ENCODE results near the gene OR11G2.
"Not testable (repeated sequence)": the region's sequence is repeated elsewhere in the genome, so short reads cannot be mapped to it uniquely, and the experiment has no call there.

OR11G2 gene, protein sequence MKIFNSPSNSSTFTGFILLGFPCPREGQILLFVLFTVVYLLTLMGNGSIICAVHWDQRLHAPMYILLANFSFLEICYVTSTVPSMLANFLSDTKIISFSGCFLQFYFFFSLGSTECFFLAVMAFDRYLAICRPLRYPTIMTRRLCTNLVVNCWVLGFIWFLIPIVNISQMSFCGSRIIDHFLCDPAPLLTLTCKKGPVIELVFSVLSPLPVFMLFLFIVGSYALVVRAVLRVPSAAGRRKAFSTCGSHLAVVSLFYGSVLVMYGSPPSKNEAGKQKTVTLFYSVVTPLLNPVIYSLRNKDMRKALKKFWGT

DNA sequence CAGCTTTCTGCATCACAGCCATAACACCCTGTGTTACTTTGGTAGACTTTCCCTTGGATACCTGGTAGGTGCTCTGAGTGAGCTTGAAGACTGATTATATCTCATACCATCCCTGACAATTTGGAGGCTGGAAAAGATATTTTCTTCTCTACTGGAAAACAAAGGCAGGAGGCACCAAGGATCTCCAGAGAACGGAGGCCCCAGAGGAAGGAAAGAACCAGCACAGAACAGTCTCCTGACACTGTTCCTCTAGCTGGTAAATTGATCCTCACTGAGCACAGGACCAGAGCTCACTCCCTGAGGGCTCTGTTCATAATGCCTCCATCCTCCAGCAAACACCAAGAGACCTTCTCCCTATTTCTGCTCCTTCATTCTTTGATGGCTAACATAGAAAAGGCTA lies at the start of gene OR11G2:
TSS of gene OR11G2 (plus strand) at position 301 of the 400 bp plus-strand sequence. CDS start 6,542 bp downstream, outside the sequence.
- DNase-seq, result no peak

DNA sequence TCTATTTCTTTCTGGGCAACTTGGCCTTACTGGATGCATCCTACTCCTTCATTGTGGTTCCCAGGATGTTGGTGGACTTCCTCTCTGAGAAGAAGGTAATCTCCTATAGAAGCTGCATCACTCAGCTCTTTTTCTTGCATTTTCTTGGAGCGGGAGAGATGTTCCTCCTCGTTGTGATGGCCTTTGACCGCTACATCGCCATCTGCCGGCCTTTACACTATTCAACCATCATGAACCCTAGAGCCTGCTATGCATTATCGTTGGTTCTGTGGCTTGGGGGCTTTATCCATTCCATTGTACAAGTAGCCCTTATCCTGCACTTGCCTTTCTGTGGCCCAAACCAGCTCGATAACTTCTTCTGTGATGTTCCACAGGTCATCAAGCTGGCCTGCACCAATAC lies 46.8 kb upstream of the OR11G2 start:
- DNase-seq, result no peak

DNA sequence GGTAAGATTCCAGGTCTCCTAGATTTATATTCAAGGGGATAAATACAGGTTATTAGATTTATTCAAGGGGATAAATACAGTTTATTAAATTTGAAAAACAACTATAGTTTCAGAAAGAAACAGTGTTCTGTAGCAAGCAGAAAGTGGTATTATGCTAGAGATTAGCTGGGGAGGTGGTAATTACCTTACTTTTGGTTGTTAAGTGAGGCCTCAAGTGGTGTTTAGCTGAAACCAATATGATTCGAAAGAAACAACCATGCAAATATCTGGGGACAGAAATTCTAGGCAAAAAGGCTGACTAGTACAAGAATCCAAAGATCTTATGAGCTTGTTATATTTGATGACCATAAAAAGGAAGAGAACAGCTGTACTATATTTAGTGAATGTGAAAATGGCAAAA lies 45.9 kb upstream of the OR11G2 start:
- no peak for DNase-seq

DNA sequence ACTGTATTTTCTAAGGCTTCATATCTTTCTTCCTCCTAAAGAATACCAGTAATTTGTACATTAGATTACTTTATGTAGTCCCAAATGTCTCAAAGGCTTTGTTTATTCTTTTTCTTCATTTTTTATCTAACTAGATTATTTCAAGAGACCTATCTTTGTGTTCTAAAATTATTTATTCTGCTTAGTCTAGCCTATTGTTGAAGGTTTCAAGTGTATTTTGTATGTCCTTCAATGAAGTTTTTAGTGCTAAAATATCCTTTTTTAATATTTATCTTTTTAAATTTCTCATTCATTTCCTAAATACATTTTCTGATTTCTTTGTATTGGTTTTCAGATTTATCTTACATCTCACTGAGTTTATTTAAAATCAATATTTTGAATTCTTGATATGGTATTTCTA lies 26.2 kb upstream of the OR11G2 start:
- no peak for DNase-seq

DNA sequence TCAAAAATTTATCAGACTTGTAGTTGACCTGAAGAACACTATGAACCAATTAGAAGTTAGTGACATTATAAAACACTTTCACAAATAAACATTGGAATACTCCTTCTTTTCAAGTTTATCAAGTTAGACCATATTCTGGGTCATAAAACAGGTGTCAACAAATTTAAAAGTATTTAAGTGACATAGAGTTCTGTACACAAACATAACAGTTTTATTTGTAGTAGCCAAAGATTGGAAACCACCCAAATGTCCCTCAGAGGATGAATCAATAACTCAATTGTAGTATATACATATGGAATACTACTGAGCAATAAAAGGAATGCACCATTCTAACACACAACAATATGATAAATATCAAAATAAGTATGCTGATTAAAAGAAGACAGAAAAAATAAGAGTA lies 23.6 kb upstream of the OR11G2 start:
- DNase-seq, result no peak

DNA sequence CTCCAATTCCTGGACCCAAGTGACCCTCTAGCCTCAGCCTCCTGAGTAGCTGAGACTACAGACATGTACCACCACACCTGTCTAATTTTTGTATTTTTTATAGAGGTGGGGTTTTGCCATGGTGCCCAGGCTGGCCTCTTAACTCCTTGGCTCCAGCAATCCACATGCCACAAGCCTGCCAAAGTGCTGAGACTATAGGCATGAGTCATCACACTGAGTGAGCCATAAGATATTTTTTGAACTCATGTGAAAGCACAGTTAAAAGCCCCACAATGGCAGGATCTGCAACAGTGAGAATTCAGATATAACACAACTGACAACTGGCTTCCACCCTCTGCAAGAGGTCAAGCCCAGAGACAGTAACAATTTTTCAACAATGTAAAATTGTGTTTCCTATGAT lies 20.8 kb upstream of the OR11G2 start:
- DNase-seq, result not testable (repeated sequence)

DNA sequence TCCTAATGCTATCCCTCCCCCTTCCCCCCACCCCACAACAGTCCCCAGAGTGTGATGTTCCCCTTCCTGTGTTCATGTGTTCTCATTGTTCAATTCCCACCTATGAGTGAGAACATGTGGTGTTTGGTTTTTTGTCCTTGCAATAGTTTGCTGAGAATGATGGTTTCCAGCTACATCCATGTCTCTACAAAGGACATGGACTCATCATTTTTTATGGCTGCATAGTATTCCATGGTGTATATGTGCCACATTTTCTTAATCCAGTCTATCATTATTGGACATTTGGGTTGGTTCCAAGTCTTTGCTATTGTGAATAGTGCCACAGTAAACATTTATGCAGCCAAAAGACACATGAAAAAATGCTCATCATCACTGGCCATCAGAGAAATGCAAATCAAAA lies 16.5 kb upstream of the OR11G2 start:
- DNase-seq, result not testable (repeated sequence)

DNA sequence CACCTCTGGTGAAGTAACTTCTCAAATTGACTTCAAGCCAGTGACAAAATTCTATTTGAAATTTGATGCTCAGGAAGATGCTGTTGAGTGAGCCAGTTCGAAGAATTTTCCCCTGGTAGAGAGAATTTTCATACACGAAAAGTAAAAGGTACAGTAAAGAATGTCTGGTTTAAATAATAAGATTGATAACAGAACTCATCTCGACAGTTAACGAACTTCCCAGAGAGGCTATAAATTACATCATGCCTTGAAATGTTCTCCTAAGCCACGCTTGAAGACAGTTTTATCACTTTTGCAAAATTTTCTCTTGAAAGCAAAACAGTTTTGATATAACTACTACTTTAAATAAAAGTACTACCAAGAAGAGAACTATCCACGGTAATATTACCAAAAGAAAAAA lies 14.4 kb upstream of the OR11G2 start:
- DNase-seq, result no peak

DNA sequence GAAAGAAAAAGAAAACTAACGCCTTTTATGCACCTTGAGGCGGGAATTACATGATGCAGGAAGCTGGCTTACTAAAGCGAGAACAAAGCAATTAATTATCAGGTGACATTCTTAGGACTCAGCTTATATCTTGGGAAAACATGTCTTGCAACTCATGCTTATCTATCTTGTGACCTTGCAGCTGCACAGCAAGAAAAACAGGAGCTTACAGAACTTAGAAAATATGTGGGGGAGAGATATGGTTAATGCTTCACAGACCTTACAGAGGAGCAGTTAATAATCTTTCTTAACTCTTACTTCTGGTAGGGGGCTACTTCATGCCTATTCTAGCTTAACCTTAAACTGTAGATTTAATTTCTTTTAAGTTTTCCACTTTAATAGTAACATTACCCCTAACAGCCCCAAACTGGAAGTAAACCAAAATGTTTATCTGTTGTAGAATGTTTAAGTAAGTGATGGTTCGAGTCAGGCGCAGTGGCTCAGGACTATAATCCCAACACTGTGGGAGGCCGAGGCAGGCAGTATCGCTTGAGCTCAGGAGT lies 13.2 kb upstream of the OR11G2 start:
- no peak for DNase-seq

DNA sequence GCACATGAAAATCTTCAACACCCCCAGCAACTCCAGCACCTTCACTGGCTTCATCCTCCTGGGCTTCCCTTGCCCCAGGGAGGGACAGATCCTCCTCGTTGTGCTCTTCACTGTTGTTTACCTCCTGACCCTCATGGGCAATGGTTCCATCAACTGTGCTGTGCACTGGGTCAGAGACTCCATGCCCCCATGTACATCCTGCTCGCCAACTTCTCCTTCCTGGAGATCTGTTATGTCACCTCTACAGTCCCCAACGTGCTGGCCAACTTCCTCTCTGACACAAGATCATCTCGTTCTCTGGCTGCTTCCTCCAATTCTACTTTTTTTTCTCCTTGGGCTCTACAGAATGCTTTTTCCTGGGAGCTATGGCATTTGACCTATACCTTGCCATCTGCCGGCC lies 11.5 kb upstream of the OR11G2 start:
- DNase-seq, result no peak

DNA sequence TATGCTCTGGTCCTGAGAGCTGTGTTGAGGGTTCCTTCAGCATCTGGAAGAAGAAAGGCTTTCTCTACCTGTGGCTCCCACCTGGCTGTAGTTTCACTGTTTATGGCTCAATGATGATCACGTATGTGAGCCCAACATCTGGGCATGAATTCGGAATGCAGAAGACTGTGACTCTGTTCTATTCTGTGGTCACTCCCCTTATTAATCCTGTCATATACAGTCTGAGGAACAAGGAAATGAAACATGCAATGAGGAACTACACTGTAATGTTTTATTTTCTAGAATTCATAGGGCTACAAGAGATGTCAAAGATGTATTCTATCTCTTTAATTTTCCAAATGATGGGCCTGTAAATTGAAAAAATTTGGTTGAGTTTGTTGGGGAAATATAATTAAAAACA lies 10.8 kb upstream of the OR11G2 start:
- no peak for DNase-seq

DNA sequence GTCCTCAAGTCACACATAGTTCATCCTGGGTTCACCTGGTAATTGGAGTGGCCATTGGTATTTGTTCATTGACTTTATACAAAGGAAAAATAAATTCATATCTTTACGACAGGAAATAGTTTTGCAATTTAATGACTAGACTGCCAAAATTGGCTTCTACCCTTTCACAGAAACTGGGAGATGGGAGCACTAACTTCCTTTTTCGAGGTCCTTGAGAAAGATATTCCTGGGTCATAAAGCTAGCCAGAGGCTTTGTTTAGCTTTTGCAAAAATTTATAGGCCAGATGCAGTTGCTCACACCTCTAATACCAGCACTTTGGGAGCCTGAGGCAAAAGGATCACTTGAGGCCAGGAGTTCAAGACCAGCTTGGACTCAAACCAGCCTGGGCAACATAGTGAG lies 10.2 kb upstream of the OR11G2 start:
- no peak for DNase-seq

DNA sequence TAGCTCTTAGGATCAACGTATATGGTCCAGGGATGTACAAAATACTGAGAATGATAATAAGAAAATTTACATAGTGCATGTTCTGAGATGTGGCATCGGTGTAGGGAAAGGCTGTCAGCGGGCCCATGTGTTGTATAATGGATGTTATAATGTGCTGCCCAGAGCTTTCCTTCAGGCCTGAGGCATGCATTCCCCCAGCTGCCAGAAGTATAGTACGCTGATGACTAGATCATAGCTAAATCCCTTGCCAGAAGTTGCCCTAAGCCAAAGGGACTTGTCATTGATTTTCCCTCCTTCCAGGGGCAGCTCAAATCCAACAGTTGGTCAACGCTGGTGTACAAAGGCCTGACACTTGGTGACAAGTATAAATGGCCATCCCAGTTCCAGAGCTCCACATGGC lies 6.5 kb upstream of the OR11G2 start:
- no peak for DNase-seq

DNA sequence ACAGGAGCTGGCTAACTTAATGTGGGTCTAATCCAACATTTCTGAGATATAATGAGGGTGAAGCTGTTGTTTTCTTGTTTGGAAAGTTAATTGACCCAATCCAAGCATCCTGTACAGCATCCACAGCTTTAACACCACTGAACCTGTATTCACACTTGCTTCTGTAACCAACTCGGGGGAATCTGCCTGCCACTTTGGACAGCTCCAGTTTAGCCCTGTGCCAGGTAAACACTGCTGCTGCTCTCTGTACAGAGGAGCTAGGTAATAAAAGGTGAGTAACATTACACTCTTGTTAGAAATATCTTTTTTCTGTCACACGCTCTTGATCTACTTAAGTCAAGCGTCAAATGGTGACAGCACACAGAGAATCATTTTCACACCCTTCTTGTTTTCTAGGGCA lies 700 bp downstream of the OR11G2 start:
- DNase-seq, result no peak

DNA sequence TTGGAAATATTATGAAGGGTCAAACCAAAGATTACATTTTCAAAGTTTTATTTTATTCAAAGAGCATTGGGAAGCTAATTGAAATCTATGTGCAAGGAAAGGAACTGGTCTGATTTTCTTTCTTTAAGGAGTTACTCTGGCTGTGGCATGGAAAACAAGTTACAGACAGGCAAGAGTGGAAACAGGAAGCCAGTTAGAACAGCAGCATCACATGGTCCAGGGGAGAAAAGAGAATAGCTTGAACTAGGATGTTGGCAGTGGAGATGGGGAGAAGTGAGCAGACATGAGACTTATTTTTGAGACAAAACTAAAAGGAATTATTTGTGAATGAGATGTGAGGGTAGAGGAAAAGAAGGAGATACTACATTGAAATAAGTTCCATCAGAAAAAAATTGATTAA lies 3.4 kb downstream of the OR11G2 start:
- DNase-seq, result no peak

DNA sequence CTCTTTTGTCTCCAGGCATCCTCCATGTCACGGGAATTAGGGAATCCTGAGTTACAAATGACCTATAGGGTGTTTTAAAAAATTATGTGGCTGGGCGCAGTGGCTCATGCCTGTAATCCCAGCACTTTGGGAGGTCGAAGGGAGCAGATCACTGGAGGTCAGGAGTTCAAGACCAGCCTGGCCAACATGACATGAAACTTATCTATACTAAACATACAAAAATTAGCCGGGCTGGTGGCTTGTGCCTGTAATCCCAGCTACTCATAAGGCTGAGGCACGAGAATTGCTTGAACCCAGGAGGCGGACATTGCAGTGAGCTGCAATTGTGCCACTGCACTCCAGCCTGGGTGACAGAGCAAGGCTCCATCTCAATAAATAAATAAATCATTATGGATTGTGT lies 4.5 kb downstream of the OR11G2 start:
- not testable (repeated sequence) for DNase-seq

DNA sequence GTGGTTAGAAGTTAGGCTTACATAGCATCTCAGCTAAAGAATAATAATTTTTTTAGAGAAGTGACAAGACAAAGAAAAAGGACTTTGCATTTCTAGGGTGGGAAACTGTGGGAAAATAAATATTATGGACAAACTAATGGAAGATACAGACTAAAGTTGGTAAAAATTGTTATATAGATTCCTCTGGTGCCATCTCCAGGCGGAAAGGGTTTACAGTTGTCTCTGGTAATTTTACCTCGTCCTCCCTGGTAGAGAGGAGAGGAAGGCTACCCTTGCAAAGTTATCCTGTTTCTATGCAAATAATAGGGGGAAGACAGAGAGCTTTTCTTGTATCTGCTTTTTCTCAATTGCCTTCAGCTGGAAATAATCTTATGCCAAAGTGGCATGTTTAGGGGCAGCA lies 5.2 kb downstream of the OR11G2 start:
- no peak for DNase-seq

DNA sequence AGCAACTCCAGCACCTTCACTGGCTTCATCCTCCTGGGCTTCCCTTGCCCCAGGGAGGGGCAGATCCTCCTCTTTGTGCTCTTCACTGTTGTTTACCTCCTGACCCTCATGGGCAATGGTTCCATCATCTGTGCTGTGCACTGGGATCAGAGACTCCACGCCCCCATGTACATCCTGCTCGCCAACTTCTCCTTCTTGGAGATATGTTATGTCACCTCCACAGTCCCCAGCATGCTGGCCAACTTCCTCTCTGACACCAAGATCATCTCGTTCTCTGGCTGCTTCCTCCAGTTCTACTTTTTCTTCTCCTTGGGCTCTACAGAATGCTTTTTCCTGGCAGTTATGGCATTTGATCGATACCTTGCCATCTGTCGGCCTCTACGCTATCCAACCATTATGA lies 6.8 kb downstream of the OR11G2 start:
- no peak for DNase-seq

DNA sequence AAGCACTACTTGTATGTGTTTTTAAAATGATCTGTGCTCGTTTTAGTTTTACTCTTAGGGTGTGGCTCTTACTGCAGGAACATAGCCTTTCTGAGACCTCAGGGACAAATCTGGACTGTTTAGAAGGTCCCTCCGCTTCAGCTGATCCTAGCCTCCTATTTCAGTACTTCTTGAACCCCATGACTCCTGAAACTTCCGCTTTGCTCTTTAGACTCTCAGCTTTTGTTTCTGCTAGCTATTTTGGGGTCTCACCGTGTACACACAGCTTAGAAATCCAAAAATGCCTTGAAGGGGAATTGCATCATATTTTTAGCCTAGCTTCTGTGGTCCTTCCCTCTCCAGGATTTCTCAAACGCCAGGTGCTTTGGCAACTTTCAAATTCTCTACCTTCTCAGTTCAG lies 8.3 kb downstream of the OR11G2 start:
- no peak for DNase-seq

DNA sequence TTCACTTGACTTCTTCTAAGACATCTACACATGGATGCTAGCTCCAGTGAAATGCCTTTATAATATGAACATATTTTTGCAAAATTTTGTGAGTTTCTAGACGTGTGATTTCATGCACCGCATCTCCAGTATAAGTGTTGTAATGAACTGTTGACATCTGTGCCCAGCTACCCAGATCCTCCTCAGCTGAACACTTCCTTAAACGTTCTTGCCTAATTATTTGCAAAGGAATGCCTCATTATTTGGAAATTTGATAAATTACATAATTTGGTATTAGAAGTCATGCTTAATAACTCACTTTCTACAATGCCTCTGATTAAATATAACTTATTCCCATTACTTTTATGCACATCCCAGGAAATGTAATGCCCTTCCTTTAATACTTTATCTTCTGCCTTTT lies 14.0 kb downstream of the OR11G2 start:
- DNase-seq, result no peak

DNA sequence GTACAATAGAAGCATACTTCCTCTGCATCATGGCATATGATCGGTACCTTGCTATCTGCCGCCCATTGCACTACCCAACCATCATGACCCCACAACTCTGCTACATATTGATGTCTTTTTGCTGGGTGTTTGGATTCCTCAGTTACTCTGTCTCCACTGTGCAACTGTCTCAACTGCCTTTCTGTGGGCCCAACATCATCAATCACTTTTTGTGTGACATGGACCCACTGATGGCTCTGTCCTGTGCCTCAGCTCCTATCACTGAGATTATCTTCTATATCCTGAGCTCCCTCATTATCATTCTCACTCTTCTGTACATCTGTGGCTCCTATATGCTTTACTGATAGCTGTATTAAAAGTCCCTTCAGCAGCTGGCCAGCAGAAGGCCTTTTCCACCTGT lies 18.9 kb downstream of the OR11G2 start:
- DNase-seq, result no peak

DNA sequence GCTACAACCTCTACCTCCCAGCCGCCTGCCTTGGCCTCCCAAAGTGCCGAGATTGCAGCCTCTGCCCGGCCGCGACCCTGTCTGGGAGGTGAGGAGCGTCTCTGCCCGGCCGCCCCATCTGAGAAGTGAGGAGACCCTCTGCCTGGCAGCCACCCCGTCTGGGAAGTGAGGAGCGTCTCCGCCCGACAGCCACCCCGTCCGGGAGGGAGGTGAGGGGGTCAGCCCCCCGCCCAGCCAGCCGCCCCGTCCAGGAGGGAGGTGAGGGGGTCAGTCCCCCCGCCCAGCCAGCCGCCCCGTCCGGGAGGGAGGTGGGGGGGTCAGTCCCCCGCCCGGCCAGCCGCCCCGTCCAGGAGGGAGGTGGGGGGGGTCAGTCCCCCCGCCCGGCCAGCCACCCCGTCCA lies 21.7 kb downstream of the OR11G2 start:
- DNase-seq, result not testable (repeated sequence)

DNA sequence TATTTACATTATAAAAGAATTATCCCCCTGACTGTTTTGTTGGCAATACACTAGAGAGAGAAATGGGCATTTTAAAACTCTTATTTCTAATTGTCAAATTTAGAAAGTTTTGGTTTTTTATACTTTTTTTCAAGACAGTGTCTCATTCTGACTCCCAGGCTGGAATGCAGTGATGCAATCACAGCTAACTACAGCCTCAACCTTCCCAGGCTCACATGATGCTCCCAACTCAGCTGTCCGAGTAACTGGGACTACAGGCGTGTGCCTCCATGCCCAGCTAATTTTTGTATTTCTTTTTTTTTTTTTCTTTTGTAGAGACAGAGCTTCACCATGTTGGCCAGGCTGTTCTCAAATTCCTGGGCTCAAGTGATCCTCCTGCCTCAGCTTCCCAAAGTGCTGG lies 24.5 kb downstream of the OR11G2 start:
- DNase-seq, result no peak

DNA sequence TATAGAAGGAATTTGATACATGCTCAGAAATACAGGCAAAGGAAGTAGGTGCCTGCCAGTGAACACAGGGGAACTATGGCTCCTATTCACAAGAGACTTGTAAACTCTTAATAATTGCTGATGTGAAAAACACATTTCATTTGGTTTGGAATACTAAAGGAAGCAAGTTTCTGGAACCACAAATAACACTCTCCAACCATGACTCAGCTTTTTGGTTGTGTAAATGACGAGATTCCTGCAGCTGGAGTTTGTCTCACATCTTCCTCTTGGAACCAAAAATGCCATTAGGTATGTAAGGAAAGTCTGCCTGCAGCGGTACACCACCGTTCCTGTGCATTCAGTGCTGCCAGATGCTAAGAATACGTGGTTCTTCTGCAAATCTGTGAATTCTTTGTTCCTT lies 28.3 kb downstream of the OR11G2 start:
- no peak for DNase-seq

DNA sequence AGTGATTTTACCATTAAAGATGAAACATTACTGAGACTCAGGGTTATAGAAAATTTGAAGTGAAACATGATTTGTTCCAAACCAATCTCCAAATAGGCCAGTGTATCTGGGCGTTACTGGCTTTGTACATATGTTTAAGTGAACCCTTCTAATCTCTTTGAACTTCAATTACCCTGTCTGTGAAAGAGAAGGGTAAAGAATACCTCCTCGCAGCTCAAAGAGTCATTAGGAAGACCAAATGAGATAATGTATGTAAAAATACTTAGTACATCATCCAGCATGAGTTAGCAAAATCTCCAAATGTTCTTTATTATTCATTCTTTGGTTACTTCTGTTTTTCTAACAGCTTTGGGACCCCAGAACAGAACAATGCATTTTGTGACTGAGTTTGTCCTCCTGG lies 32.7 kb downstream of the OR11G2 start, which contains the start of gene OR11H6:
TSS of gene OR11H6 (plus strand) at position 301 of the 400 bp plus-strand sequence. CDS start at position 301, 0 bp downstream.
- DNase-seq, result no peak
